ENCODE results near the gene TM9SF1.
"Not testable (repeated sequence)": the region's sequence is repeated elsewhere in the genome, so short reads cannot be mapped to it uniquely, and the experiment has no call there.

The TM9SF1 gene

DNA sequence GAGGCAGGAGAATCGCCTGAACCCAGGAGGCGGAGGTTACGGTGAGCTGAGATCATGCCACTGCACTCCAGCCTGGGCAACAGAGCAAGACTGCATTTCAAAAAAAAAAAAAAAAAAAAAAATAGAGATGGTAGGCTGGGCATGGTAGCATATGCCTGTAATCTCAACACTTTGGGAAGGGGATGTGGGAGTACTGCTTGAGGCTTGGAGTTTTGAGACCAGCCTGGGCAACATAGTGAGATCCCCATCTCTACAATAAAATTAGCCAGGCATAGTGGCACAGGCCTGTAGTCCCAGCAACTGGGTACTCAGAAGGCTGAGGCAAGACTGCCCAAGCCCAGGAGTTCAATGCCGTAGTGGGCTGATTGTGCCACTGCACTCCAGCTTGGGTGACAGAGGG is 27.7 kb upstream of the TM9SF1 start:
- not testable (repeated sequence) for DNase-seq

DNA sequence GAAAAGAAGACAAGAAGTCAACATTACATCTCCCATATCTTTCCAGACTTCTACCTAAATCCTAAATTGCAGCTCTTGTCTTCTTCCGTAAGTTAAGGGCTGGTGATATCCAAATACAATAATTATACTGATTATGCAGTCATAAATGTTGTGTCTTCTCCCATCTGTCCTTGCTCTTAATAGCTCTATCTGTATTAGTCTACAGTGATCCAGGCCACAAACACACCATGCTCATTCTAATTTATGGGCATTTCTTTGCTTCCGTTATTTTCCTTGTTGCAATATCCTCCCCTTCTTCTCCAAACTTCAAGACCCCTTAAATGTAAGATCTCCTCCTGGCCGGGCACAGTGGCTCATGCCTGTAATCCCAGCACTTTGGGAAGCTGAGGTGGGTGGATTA is 24.3 kb upstream of the TM9SF1 start:
- no peak for DNase-seq

DNA sequence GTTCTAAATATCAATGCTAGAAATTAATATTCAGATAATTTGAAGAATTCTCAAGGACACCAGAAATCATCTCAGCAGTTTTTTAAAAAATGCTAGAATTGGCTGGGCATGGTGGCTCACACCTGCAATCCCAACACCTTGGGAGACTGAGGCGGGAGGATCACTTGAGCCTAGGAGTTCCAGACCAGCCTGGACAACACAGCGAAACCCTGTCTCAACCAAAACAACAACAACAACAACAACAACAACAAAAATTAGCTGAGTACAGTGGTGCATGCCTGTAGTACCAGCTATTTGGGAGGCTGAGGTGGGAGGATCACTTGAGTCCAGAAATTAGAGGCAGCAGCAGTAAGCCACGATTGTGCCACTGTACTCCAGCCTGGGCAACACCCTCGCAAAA is 23.8 kb upstream of the TM9SF1 start:
- DNase-seq, result no peak

DNA sequence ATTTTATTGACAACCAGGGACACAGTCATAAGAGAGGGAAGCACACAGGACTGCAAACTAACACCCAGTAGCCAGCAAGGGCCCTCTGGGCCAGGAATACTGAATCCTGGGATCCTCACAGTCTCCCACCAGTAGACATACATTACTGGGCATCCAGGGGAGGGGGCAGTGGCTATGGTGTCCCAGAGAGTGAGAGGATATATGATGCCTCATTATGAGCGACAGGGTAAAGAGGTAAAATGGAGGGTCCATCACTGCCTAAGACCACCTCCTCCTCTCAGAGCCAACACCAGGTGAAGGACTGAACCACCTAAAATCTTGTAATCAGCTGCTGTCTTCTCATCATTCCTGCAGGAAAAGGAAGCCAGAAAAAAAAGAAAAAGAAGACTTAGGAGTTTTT is 21.6 kb upstream of the TM9SF1 start:
- DNase-seq, result not testable (repeated sequence)

DNA sequence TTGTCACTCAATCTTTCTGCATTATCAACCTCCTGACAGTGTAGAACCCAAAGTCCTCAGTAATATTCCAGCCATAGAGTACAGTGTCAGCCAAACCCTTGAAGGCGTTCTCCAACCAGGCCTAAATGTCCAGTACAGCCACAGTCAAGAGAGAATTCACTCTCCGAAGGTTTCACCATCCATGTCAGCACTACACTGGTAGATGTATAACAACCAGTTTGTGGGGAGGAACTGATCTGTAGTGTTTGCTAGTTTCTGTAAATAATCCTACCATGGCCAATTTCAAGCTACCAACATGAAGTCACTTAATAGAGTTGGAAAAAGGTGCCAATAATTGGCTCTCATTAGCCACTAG is 21.1 kb upstream of the TM9SF1 start:
- no peak for DNase-seq

DNA sequence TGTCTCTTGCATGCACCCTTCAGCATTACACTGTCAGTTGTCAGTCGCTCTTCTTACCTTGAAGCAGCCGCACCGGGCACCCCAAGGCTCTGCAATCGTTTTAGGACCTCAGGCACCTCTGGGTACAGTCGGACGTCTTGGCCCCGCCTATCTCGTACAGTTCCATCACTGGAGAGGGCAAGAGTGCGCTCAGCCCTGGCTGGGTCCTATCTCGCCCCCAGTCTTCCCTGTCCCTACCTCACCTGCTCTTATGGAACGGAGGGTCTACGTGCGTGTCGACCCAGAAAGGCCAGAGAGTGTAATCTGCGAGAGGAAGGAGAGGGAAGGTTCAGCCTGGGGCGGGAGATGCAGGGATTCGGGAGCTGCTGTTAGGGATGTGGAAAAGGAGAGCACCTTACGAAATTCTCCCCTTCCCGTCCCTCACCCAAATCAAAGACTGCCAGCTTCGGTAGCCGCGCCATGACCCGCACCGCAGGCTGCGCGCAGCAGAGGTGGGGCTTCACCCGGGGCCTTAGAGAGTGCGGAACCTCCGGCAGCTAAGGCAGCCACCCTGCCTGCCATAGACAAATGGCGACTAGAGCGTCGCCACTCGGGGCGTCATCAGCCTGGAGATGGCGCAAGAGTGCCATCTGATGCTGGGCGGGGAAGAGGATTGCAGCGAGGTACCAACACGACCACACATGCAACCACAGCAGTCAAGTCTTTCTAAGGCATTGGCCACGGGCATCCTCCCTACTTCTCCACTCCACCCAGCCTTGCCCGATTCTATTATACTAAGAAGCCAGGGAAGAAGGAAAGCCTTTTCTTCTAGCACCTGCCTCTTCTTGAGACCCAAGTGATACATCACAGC is 20.5 kb upstream of the TM9SF1 start, which contains the start of gene MDP1:
Gene MDP1, minus strand, starts transcription at position 572 of the 850 bp plus-strand sequence. Its CDS starts 111 bp downstream, at position 461.
- peak; percentile 85 to 89 for DNase-seq

DNA sequence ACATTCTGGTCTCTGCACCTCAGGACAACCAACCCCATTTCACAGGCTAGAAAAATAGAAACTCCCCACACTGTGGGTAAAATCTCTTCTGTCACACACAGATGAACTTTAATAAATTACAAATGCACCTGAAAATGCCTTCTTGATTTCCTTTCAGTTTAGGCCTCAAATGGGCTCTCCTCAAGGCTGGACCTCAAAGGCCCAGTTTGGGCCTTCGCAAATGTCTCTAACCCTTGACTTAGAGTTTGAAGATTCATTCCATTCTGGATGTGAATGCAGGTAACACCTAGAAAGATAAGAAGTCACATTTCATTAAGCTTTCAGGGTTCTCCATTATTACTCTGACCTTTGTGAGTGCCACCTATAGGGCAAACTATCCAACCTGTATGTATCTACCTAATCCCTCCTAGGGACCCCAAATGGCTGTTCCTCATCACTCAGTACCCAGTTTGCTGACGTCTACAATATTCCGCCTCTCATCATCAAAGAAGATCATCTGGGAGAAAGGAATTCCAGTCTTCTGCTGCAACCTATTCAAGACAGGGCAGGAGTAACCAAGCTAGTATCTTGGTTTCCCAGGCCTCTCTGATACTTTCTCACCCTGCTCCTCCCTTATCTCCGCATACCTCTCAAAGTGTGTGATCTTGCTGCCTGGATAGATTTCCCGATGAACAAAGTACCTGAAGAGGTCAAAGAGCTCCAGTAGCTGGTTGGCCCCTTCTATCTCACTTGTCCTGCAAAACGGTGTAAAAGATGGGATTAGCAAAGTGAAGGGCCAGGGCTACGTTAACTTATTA is 18.8 kb upstream of the TM9SF1 start:
- DNase-seq, result no peak

DNA sequence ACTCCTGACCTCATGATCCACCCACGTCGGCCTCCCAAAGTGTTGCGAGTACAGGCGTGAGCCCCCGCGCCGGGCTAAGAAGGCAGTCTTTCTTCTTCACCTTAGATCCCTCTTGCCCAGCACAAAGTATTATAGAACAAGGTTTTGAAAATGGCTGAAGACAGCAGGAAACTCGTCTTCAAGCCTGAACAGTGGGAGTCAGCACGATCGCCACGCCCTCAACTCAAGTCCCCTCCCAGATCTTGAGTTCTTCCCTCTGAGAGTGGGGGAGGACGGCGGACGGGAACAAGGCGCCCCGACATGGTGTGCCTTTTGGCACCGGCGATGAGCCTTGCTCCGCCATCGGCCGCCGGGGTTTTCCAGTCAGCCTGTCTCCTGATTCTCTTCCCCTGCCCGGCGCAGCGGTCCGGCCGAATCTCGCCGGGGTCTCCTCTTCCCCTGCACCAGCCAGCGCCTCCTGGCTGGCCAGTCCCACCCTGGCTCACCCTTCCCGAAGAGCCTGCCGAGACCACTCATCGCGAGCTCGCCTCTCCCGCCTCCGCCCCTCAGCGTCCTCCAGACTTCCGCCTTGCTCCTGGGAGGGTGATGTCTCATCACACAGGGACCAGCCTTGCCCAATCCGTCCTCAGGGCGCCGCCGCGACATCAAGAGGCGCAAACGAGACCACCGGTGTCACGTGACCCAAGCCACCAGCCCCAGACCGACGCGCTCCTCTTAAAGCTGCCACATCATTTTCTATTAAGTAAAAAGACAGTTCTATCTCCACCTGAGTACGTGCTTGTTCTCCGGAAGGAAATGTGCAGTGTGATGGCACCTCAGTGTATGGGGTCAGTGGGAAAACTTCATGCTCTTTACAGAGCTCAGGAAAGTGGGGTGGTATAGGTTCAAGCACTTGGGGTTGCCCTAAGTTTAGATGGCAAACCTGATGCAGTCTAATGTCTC is 18.0 kb upstream of the TM9SF1 start, which contains the start of gene CHMP4A:
Gene CHMP4A, minus strand, starts transcription at position 565 of the 942 bp plus-strand sequence. Its CDS starts 49 bp downstream, at position 516.
- peak; percentile 96 to 97 for DNase-seq

DNA sequence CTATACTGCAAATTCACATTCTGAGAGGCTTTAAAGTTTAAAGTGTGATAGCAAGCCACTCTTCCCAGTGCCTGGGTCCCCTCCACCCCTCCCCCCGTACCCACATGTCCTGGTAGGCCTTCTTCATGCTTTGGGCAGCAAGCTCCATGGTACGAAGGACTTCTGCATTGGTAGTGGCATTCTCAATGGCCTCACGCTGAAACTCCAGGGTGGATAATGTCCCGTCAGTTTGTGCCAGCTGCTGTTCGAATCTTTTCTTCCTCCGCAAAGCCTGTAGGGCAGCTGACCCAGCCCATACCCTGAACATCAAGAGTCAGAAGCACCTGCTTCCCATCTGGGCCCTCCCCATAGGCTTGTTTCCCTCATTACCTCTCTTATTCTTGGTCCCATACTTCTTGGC is 16.1 kb upstream of the TM9SF1 start:
- no peak for DNase-seq

DNA sequence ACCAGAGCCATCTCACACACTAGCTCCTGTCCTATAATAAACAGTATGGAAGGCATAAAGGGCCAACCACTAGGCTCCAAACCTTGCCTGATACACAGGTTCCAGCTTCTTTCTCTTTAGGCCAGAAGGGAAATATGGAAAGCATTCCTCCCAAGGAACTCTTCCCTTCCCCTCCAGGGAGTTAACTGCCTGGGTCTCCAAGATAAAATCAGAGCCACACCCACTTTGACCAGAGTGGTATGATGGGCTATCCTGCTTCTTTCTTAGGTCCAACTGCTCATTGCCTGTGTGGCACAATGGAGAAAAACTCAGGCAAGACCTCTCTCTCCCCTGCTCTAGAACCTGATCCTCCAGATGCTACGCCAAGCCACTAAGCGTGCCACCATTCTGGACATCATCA is 12.4 kb upstream of the TM9SF1 start:
- DNase-seq, result no peak

DNA sequence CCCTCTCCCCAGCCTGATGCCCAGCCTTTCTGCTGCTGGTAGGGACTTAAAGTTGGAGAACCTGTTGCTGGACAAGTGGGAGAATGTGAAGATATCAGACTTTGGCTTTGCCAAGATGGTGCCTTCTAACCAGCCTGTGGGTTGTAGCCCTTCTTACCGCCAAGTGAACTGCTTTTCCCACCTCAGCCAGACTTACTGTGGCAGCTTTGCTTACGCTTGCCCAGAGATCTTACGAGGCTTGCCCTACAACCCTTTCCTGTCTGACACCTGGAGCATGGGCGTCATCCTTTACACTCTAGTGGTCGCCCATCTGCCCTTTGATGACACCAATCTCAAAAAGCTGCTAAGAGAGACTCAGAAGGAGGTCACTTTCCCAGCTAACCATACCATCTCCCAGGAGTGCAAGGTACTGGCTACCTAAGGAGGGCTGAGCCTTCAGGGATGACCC is 11.9 kb upstream of the TM9SF1 start:
- DNase-seq, result no peak

DNA sequence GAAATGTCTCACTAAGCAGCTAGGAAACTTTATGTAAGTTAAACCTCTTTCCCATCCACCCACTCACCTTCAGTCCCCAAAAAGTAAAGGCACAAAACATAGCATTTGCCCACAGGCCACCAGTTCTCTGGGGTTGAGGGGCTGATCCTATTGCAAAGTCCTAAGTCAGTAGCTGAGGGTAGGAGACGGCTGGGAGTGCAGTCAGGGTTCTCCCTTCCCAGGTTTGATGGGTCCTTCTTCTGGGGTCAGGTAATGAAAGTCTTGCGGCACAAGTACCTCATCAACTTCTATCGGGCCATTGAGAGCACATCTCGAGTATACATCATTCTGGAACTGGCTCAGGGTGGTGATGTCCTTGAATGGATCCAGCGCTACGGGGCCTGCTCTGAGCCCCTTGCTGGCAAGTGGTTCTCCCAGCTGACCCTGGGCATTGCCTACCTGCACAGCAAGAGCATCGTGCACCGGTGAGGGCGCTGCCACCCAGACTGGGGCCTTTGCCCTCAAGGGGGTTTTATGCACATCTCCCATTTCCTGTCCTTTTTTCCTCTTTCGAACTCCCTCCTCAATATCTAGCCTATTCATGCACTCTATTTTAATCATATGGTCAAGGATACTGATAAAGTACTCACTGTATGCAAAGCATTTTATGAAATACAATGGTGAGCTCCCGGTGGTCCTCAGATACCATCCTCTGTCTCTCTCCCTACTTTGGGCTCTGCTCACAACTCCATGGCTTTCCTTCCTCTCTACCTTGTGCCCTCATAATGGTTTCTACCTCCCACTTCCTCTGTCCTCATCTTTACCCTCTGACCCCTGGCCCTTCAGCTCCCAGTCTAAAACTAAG is 11.2 kb upstream of the TM9SF1 start:
- DNase-seq, result no peak

DNA sequence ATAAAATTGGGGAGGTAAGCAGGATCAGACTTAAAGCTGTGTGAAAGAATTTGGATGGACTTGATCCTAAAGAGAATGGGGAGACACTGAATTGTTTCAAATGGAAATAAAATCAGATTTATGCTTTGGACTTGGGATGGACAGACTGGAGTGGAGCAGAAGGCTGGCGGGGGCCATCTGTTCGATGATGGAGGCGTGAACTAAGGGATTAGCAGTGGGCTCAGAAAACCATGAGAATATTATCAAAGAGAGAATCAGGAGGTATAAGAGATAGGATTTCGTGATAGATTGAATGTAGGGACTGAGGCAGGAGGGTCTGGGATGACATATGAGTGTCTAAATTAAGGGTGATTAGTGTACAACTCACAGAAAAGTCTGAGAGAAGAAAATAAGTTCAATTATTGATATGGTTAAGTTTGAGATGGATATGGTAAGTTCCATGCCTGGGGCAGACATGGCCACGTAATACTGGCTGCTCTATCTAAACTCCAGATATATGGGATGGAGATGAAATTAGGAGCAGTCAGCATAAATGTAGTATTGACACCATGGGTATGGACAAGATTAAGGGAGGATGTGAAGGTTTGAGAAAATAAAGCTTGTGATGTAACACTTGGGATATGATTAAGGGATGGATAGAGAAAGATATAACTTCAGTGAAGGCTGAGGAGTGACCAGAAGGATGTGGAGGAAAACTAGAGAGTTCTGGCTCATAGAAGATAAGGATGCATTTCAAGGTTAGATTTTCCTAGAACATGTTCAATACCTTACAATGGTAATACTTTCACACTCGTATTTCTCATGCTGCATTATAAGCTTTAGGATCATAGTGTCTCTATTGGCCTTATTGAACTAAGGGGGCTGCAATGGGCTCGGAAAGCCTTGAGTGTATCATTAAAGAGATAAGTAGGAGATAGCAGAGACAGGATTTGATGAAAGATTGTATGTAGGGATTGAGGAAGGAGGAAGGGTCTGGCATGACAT is 9.2 kb upstream of the TM9SF1 start:
- no peak for DNase-seq

DNA sequence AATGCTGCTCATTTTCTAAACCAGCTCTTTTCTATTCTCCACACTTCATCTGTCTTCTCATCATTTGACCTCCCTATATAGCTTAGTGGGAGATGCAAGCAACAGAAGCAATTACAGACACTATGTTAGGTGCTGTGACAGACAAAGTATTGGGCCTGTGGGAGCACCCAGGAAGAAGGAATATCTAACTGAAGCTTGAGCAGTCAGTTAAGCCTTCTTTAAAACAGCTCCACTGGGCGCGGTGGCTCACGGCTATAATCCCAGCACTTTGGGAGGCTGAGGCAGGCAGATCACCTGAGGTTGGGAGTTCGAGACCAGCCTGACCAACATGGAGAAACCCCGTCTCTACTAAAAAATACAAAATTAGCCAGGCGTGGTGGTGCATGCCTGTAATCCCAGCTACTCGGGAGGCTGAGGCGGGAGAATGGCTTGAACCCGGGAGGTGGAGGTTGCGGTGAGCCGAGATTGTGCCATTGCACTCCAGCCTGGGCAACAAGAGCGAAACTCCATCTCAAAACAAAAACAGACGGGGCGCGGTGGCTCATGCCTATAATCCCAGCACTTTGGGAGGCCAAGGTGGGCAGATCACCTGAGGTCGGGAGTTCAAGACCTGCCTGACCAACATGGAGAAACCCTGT is 8.1 kb upstream of the TM9SF1 start:
- peak; percentile 8 to 11 for DNase-seq

DNA sequence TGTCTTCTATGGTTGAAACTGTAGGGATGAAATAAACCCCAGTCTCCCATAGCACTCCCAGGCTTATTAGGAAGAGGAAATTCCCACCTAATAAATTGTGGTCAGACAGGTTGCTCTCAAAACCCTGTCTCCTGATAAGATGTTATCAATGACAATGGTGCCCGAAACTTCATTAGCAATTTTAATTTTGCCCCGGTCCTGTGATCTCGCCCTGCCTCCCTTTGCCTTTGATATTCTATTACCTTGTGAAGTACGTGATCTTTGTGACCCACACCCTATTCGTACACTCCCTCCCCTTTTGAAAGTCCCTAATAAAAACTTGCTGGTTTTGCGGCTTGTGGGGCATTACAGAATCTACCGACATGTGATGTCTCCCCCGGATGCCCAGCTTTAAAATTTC is 7.3 kb upstream of the TM9SF1 start:
- peak in 1 of 2 experiments; percentile 9 for DNase-seq

DNA sequence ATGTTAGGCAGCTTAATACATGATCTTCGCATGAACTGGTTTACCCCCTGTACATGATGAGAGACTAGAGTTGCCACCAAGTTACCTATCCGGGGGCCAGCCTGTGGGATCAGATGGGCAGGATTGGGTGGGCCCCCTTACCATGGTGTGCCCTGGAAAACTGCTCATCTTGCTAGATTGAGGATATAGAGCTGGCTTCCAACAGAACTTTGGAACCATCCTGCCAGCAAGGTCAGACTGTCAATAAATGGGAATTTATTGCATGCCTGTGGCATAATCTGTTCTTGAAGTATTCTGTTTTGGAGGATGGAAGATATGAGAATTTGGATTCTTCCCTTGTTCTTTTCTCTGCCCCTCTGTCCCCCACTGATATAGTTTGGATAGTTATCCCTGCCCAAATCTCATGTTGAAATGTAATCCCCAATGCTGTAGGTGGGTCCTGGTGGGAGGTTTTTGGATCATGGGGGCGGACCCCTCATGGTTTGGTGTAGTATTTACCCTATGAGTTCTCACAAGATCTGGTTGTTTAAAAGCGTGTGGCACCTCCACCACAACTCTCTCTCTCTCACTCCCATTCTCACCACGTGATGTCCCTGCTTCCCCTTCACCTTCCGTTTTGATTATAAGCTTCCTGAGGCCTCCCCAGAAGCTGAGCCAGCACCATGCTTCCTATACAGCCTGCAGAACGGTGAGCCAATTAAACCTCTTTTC is 3.7 kb upstream of the TM9SF1 start:
- no peak for DNase-seq

DNA sequence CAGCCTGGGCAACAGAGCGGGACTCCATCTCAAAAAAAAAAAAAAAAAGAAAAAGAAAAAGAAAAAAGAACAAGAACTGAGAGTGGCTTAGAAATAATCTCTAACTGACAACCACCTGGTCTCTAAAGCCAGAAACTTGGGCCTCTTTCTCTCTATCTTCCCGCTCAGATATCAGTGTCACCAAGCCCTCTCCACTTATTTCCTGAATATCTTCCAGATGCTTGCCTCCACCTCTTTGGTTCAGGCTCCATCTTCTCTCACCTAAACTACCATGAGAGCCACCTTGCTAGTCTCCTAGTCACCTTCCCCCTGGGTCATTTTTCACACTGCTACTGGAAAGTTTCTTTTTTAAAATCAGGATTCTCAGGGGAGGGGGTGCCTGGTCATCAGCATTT is 1.8 kb upstream of the TM9SF1 start:
- no peak for DNase-seq

DNA sequence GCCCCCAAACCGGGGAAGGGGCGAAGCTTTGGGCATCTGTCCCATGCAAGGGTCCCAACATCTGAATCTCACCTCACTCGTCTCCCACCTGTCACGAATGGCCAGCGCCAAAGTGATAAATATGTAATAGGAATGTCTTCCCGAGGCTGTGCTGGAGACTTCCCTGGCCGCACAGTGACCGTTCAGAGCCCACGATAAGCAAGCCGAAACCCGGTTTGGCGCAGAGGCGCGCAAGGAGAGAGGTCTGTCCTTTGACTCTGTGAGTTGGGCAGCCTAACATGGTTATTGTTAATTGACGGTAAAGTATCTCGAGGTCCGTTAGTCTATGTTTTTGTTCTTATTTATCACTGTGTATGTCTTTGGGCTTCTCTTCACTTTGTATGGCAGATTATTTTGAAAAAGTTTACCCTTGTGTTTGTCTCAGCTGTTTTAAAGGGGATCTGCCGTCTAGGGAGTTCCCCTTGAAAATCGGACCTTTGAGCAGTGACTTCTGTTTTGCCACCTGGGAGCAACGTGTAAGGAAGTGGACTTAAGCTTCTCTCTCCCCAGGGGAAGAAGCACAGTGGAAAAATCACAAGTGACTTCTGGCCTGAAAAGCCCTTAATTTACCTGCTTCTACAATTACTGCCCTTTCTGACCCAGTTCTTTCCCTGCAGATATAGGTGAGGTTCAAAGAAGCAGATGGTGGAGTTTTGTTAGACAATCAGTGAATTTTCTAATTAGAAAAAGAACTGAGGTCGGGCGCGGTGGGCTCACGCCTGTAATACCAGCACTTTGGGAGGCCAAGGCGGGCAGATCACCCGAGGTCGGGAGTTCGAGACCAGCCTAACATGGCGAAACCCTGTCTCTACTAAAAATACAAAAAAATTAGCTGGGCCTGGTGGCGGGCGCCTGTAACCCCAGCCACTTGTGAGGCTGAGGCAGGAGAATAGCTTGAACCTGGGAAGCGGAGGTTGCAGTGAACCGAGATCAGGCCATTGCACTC is 1.1 kb upstream of the TM9SF1 start:
- DNase-seq, result no peak
